ENCODE measurements around the gene GABPA.

DNA sequence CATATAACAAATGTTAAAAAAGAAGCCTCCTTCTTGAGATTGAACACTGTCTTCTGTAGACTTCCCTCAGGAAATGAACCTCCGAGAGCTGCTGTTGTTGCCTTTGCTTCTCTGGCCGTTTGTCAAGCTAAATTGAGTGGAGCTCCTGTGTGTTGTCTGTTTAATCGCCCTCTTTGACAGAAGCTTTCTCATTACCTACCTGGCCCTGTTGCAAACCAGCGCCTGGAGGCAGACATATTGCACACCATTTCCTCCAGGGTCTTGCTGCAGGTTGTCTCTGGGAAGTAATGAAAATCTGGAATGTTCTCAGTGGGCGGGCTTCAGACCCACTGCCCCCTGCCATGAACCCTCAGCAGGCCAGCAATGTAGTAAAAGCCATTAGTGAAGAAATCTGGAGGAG lies 83.3 kb downstream of the GABPA start:
- TF ChIP-seq CTCF (IDR thresholded peaks at IDR 0.05) (no peak), POLR2A (IDR thresholded peaks at IDR 0.05) (no peak)

Measured in esophagus squamous epithelium (tissue), 4 donors.